HT1080 (cell line): Measurements from ENCODE around the gene SIPA1L2. TPM values are rescaled to one million over a fixed set of nuclear protein-coding genes. Genes with fewer than 3 reads are reported as not detected.
"Not testable (repeated sequence)": the region's sequence is repeated elsewhere in the genome, so short reads cannot be mapped to it uniquely, and the experiment has no call there.

Experiments
- DNase-seq: peaks from one replicate; pipeline ENCODE4 v3.0.0-alpha.2; 2015; ENCODE audit warnings: low read depth
- total RNA-seq: library from RNA; depleted of rRNA; stranded (reverse); fragments of >200 nt; shearing (Covaris generic); gene quantifications from 2 replicates; pipeline ENCODE4 v1.2.3, GENCODE V29; 2014

The SIPA1L2 gene
- total RNA-seq, 1 experiment from 2014 or later = 1.8 TPM

- DNase-seq = no peak
Measured at GRCh38 chr1:232615306-232615800, 14.6 kb downstream of the SIPA1L2 start.

GRCh38 chr1:232614811-232615210 is 15.1 kb downstream of the SIPA1L2 start:
- DNase-seq = no peak

GRCh38 chr1:232613752-232614381 is 16.1 kb downstream of the SIPA1L2 start:
- peak; percentile 76 for DNase-seq

GRCh38 chr1:232612836-232613235 is 17.1 kb downstream of the SIPA1L2 start:
- DNase-seq = not testable (repeated sequence)

GRCh38 chr1:232611834-232612233 is 18.1 kb downstream of the SIPA1L2 start:
- no peak for DNase-seq

GRCh38 chr1:232610902-232611745 is 18.8 kb downstream of the SIPA1L2 start:
- not testable (repeated sequence) for DNase-seq

GRCh38 chr1:232610192-232610901 is 19.6 kb downstream of the SIPA1L2 start:
- DNase-seq = no peak

- DNase-seq = no peak
Measured at GRCh38 chr1:232608427-232608826, 21.5 kb downstream of the SIPA1L2 start.

GRCh38 chr1:232602622-232603021 is 27.3 kb downstream of the SIPA1L2 start:
- DNase-seq = no peak

- DNase-seq = no peak
Measured at GRCh38 chr1:232600424-232601258, 29.3 kb downstream of the SIPA1L2 start.

- DNase-seq = no peak
Measured at GRCh38 chr1:232599178-232600041, 30.5 kb downstream of the SIPA1L2 start.

GRCh38 chr1:232598837-232599177 is 31.1 kb downstream of the SIPA1L2 start:
- no peak for DNase-seq

GRCh38 chr1:232598133-232598532 is 31.8 kb downstream of the SIPA1L2 start:
- DNase-seq = no peak

- DNase-seq = no peak
Measured at GRCh38 chr1:232597721-232598120, 32.2 kb downstream of the SIPA1L2 start.

- DNase-seq = no peak
Measured at GRCh38 chr1:232596666-232597303, 33.1 kb downstream of the SIPA1L2 start.

GRCh38 chr1:232594768-232595698 is 34.9 kb downstream of the SIPA1L2 start:
- no peak for DNase-seq

GRCh38 chr1:232593717-232594502 is 36.0 kb downstream of the SIPA1L2 start:
- DNase-seq = no peak

GRCh38 chr1:232591344-232591743 is 38.6 kb downstream of the SIPA1L2 start:
- DNase-seq = no peak
